ENCODE results near the gene GOLGA1.
"Not testable (repeated sequence)": the region's sequence is repeated elsewhere in the genome, so short reads cannot be mapped to it uniquely, and the experiment has no call there.

Gene GOLGA1

DNA sequence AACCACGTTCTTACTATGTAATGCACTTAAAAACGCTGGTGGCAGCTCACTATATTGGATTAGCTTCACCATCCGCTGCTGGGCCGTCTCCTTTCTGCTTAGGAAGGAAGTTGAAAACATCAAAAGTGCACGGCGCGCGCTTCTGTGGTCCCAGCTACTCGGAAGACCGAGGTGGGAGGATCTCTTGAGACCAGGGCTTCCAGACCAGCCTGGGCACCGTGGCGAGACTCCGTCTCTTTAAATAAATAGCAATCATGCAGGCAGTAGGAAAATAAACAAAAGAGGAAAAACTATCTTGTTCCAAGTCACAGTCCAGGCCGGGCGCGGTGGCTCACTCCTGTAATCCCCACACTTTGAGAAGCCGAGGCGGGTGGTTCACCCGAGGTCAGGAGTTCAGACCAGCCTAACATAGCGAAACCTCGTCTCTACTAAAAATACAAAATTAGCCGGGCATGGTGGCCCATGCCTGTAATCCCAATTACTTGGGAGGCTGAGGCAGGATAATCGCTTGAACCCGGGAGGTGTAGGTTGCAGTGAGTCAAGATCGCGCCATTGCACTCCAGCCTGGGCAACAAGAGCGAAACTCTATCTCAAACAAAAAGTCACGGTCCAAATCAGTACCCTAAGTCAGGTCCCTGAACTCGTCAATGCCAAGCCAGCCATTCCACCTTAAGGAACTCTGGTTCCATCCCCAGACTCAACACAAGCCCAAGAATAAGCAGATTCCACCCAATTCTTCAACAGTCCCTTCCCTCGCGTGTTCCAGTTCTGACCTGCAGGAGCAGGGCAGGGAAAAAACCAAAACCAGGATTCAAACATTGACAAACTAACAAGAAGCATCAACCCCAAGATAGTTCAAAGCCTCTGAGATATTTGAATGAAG lies 1.0 kb upstream of the GOLGA1 start:
- in situ Hi-C loops (cut with HindIII; ENCODE audit: low sequenced_read_pairs): no loop called here

DNA sequence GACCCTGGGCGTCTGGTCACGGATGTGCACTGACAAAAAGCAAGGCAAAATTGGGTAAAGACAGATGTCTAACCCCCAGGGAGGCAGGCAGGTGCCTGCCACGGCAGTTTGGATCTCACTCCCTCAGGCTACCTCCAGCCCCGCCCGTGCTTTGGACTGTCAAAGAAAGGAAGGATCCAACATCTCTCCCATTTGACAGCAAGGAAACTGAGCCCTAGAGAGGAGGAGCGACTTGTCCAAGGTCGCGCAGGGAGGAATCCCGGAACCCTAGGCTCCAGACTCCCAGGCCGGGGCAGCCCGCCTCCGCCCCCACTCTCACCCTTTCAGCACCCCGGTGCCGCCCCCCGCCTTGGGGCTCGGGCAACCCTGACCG lies 376 bp downstream of the GOLGA1 start:
- in situ Hi-C loops (cut with HindIII; ENCODE audit: low sequenced_read_pairs): no loop called here

DNA sequence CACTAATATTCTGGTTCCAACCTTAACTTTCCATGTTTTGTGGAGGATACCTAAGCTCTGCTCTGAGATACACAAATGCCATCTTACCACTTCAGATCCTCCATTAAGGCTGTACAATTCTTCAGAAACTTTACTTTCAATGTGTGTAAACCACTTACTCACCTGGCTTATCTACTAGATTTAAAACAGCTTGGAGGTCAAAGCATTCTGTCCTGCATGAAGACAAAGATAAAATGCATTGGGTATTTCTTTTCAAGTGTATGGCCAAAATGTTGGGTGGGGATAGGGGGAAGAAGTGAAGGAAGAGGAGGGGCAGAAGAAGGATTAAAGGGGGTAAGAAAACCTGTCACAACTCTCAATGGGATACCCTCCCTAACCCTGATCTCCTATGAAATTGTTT lies 939 bp downstream of the GOLGA1 start:
- in situ Hi-C loops (cut with HindIII; ENCODE audit: low sequenced_read_pairs): no loop called here

GRCh38 chr9:124934290-124934689 lies 6.6 kb downstream of the GOLGA1 start:
- in situ Hi-C loops (cut with HindIII; ENCODE audit: low sequenced_read_pairs): no loop called here

GRCh38 chr9:124932333-124932732 lies 8.6 kb downstream of the GOLGA1 start:
- in situ Hi-C loops (cut with HindIII; ENCODE audit: low sequenced_read_pairs): no loop called here

- in situ Hi-C loops (cut with HindIII; ENCODE audit: low sequenced_read_pairs): no loop called here
Measured at GRCh38 chr9:124929464-124929863, 11.4 kb downstream of the GOLGA1 start.

- in situ Hi-C loops (cut with HindIII; ENCODE audit: low sequenced_read_pairs): no loop called here
Measured at GRCh38 chr9:124928116-124928515, 12.8 kb downstream of the GOLGA1 start.

DNA sequence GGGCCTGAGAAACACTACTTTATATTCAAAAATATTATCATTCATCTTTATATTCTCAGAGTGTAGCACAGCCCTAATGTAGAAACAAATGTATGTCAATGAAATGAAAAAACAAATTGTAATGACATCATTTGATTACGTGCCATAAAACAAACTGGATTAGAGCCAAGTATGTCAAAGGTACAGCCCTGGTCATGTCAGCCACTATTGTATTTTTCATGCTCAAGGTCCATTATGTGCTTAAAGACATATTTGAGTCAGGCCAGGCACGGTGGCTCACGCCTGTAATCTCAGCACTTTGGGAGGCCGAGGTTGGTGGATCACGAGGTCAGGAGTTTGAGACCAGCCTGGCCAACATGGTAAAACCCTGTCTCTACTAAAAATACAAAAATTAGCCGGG lies 20.5 kb downstream of the GOLGA1 start:
- in situ Hi-C loops (cut with HindIII; ENCODE audit: low sequenced_read_pairs): not testable (repeated sequence)

GRCh38 chr9:124914753-124915405 lies 26.0 kb downstream of the GOLGA1 start:
- in situ Hi-C loops (cut with HindIII; ENCODE audit: low sequenced_read_pairs): no loop called here

GRCh38 chr9:124913378-124913777 lies 27.5 kb downstream of the GOLGA1 start:
- in situ Hi-C loops (cut with HindIII; ENCODE audit: low sequenced_read_pairs): no loop called here

GRCh38 chr9:124911766-124912165 lies 29.1 kb downstream of the GOLGA1 start:
- in situ Hi-C loops (cut with HindIII; ENCODE audit: low sequenced_read_pairs): no loop called here

DNA sequence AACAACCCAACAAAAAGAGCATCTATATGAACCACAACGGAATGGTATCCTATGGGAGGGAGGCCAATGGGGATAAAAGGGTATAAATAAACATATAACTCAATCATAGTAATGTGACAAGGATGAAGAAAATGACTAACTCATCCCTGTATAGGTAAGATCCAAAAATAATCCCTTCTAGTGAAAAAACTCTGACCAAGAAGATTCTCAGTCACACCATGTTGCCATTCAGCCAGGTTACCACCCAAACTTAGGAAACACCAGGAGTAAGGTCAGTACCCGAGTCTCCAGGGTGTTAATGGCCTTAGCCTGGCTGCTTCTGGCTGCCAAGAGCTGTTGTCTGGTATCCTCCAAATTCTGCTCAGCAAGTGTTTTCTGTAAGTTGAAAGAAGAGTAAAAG lies 32.8 kb downstream of the GOLGA1 start:
- in situ Hi-C loops (cut with HindIII; ENCODE audit: low sequenced_read_pairs): no loop called here

- in situ Hi-C loops (cut with HindIII; ENCODE audit: low sequenced_read_pairs): no loop called here
Measured at GRCh38 chr9:124906966-124907365, 33.9 kb downstream of the GOLGA1 start.

DNA sequence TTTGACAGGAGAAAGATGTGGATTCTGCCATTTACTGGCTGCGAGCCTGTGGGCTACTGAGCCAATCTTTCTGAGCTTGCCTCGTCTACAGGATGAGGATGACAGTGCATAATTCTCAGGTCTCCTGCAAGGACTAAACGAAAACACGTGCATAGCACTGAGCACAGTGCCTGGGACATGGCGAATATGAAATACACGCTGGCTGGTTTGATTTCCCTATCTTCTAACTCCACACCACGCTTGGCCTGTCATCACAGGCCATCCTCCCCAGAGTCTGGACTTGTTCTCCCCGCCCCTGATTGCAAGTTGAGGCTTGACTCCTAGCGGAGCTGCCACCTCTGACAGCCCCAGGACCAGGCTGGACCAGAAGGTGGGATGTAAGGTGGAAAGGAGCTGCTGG lies 41.0 kb downstream of the GOLGA1 start:
- in situ Hi-C loops (cut with HindIII; ENCODE audit: low sequenced_read_pairs): loop anchor here (25.0 kb wide), 1 partner anchor 138 kb away; the partner anchor contains the start of gene NR6A1

DNA sequence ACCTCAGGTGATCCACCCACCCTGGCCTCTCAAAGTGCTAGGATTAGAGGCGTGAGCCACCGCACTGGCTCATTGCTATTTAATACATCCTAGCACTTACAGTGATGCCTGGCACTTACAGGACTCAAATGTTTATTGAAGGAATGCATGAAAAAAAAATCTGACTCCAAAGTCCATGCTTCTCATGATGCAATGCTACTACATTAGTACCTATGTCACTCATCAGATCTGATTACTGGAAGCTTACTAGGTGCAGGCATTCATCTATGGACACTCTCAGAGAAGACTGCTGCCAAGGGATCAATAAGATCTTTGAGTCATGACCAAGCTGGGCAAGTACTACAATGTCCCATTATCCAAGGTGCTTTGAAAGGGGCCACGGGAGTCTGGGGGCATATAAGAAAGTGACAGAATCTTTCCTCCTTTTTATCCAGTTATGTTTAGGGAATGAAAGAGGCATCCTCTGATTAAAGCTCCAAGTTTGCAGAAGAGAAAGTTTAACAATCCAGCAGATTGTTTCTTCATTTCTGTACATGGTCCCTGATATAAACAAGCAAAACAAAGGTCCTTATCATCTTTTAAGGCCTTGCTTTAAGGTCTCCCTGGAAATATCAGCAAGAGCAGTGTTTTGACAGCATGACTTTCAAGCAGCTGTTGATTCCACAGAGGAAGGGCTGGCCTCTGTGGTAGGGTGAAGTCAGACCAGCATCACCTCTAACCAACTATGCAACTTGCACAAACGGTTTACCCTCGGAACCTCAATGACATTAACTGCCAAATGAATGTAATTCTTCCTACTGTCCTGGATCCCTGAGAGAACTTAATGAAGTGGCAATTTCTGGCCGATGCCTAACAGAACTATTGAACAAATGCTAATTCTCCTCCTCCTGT lies 43.1 kb downstream of the GOLGA1 start:
- in situ Hi-C loops (cut with HindIII; ENCODE audit: low sequenced_read_pairs): loop anchor here (25.0 kb wide), 1 partner anchor 136 kb away; the partner anchor contains the start of gene NR6A1

DNA sequence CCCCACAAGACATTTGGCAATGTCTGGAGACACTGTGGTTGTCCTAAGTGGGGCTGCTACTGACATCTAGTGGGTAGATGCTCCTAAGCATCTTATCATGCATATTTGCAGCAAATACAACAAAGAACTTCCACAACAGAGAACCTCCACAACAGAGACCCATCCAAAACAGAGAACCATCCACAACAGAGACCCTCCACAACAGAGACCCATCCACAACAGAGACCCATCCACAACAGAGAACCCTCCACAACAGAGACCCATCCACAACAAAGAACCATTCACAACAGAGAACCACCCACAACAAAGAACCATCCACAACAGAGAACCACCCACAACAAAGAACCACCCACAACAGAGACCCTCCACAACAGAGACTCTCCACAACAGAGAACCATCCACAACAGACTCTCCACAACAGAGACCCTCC lies 46.1 kb downstream of the GOLGA1 start:
- in situ Hi-C loops (cut with HindIII; ENCODE audit: low sequenced_read_pairs): loop anchor here (25.0 kb wide), 1 partner anchor 132 kb away; the partner anchor contains the start of gene NR6A1

DNA sequence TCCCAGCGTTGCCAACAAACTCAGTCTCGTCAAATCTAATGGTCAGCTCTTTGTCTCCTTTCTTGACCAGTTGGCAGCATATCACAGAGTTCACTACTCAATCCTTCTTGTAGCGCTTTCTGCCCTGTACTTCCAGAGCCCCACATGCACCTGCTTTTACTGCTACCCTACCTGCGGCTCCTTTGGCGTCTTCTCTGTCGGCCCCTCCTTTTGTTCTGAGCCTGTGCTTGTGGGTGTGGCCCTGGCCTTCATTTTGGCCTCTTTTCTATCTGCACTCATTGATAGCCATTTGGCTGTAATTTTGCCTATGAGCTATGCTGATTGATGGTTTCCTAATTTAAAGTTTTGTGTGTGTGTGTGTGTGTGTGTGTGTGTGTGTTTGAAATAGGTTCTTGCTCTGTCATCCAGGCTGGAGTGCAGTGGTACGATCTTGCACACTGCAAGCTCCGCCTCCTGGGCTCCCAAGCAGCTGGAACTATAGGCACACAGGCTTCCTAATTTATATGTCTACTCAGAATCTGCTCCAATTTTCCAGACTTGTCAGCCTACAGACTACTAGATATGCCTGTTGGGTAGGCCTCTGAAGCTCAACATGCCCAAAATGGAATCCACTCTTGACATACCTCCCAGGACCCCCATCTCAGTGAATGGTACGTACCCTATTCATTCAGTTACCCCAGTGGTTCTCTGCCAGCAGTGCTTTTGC lies 46.7 kb downstream of the GOLGA1 start:
- in situ Hi-C loops (cut with HindIII; ENCODE audit: low sequenced_read_pairs): loop anchor here (25.0 kb wide), 1 partner anchor 132 kb away; the partner anchor contains the start of gene NR6A1

DNA sequence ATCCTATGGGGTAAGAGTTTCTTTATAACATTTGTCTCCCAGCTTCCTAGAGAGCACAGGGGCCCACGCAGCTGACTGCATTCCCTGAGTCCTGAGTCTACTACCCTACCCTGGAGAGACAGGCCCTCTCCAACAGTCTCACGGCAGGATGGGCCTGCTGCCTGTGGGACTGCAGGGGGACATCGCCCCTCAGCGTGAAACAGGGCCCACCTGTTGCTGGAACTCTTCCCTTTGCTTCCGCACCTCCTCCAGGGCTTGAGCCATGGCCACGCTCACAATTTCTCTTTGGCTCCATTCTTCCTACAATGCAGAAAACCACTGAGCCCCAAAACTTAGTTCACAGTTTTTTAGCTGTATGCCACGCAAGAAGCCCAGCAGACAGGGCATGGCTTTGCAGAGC lies 50.7 kb downstream of the GOLGA1 start:
- in situ Hi-C loops (cut with HindIII; ENCODE audit: low sequenced_read_pairs): loop anchor here (25.0 kb wide), 1 partner anchor 128 kb away; the partner anchor contains the start of gene NR6A1

GRCh38 chr9:124889006-124889405 lies 51.9 kb downstream of the GOLGA1 start:
- in situ Hi-C loops (cut with HindIII; ENCODE audit: low sequenced_read_pairs): loop anchor here (25.0 kb wide), 1 partner anchor 127 kb away; the partner anchor contains the start of gene NR6A1

- in situ Hi-C loops (cut with HindIII; ENCODE audit: low sequenced_read_pairs): loop anchor here (25.0 kb wide), 1 partner anchor 126 kb away; the partner anchor contains the start of gene NR6A1
Measured at GRCh38 chr9:124887832-124888231, 53.1 kb downstream of the GOLGA1 start.
